ENCODE measurements around the gene RUNX1. TPM values are rescaled to one million over a fixed set of nuclear protein-coding genes. Genes with fewer than 3 reads are reported as not detected.

Gene RUNX1
- total and polyA plus RNA-seq, 2 donors (not counting 3 experiments of a cell fraction or from before 2014, with no cell fraction given) = 4.6 to 17.9 TPM

- Histone ChIP-seq H2AFZ (ENCODE audit: low read depth, low read length) (no peak overlapping the region), H3K27ac (ENCODE audit: insufficient read depth, low read depth, low read length) (no peak overlapping the region), H3K4me2 (ENCODE audit: insufficient read depth, low read length) (no peak overlapping the region), H3K36me3 (ENCODE audit: control insufficient read depth in 2 of 2, extremely low read depth in 1 of 2, insufficient read depth in 2 of 2, low read length in 2 of 2) (no peaks in the 10 kb centered on the region), H3K79me2 (ENCODE audit: control insufficient read depth, insufficient read depth, low read length) (no peaks in the 10 kb centered on the region), H3K27me3 (ENCODE audit: control insufficient read depth in 2 of 2, insufficient read depth in 2 of 2, low read length in 2 of 2) (peaks cover 43 to 68% of the 10 kb centered on the region in 2 experiments), H3K9me3 (replicated peaks; ENCODE audit: control insufficient read depth, insufficient read depth, low read length) (no peaks in the 10 kb centered on the region), H3K9me1 (replicated peaks; ENCODE audit: control insufficient read depth, extremely low read depth, insufficient read depth, low read length) (no peaks in the 10 kb centered on the region), H3K9ac (replicated peaks; ENCODE audit: extremely low read depth, insufficient read depth, low read length) (no peak overlapping the region), H3K4me3 (replicated peaks in 1 of 3; ENCODE audit: insufficient read depth in 1 of 3, low read depth in 1 of 3, low read length in 3 of 3) (no peak overlapping the region), H4K20me1 (replicated peaks; ENCODE audit: control insufficient read depth, extremely low read depth, insufficient read depth, low read length) (no peaks in the 10 kb centered on the region), H3K4me1 (ENCODE audit: control insufficient read depth, extremely low read depth, insufficient read depth, low read length) (no peaks in the 10 kb centered on the region)
- dilution Hi-C loops (cut with MboI; ENCODE audit: extremely low pct_ligation_motif_present, low sequenced_read_pairs) (no loop called here), intact Hi-C loops (cut with micrococcal nuclease) (no loop called here)
- ChIA-PET POLR2A (no interaction called here), CTCF (interaction anchor here (1.3 kb wide), 1 partner anchor 152 kb away, joined by 4 read pairs; no protein-coding TSS in a partner anchor)
- TF ChIP-seq MYC (IDR thresholded peaks at IDR 0.05; ENCODE audit: low read depth, low read length) (no peak), GATA2 (IDR thresholded peaks at IDR 0.05; ENCODE audit: insufficient read depth, insufficient read length, low read depth, low read length) (no peak), MAX (IDR thresholded peaks at IDR 0.05; ENCODE audit: insufficient read depth, insufficient read length) (no peak), FOS (IDR thresholded peaks at IDR 0.05; ENCODE audit: borderline replicate concordance, insufficient read depth, low read length) (no peak), JUN (IDR thresholded peaks at IDR 0.05; ENCODE audit: borderline replicate concordance, insufficient read depth, insufficient read length, low read depth) (no peak), POLR2A (IDR thresholded peaks at IDR 0.05; ENCODE audit: low read depth, low read length) (no peak), EZH2 (IDR thresholded peaks at IDR 0.05; ENCODE audit: borderline replicate concordance, low read depth, low read length, severe bottlenecking) (no peak), POLR2AphosphoS5 (IDR thresholded peaks at IDR 0.05; ENCODE audit: insufficient read depth, low read depth, low read length) (no peak)
- TF ChIP-seq, protein P1, sequence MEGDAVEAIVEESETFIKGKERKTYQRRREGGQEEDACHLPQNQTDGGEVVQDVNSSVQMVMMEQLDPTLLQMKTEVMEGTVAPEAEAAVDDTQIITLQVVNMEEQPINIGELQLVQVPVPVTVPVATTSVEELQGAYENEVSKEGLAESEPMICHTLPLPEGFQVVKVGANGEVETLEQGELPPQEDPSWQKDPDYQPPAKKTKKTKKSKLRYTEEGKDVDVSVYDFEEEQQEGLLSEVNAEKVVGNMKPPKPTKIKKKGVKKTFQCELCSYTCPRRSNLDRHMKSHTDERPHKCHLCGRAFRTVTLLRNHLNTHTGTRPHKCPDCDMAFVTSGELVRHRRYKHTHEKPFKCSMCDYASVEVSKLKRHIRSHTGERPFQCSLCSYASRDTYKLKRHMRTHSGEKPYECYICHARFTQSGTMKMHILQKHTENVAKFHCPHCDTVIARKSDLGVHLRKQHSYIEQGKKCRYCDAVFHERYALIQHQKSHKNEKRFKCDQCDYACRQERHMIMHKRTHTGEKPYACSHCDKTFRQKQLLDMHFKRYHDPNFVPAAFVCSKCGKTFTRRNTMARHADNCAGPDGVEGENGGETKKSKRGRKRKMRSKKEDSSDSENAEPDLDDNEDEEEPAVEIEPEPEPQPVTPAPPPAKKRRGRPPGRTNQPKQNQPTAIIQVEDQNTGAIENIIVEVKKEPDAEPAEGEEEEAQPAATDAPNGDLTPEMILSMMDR (IDR thresholded peaks at IDR 0.05; ENCODE audit: extremely low read depth in 1 of 2, insufficient read depth in 1 of 2, low read depth in 1 of 2, low read length in 2 of 2) = no peak
- BruUV-seq (replicated peaks) = no TSS peak
- FAIRE-seq (no peak), DNase-seq (ENCODE audit: low read depth, low spot score) (no peak)
Measured at GRCh38 chr21:34897828-34898227, 151.3 kb downstream of the RUNX1 start.

All from endothelial cell of umbilical vein (primary cell).